ENCODE data around the gene DOCK4.

GRCh38 chr7:112137141-112138101 is 68.8 kb downstream of the DOCK4 start:
- TF ChIP-seq SP1 (IDR thresholded peaks at IDR 0.05) (no peak), ZNF384 (IDR thresholded peaks at IDR 0.05) (no peak), ARNT (IDR thresholded peaks at IDR 0.05) (no peak), HDGF (IDR thresholded peaks at IDR 0.05; ENCODE audit: borderline replicate concordance) (no peak), FOXM1 (IDR thresholded peaks at IDR 0.05; ENCODE audit: borderline replicate concordance) (no peak), LEF1 (IDR thresholded peaks at IDR 0.05; ENCODE audit: borderline replicate concordance) (no peak), TARDBP (IDR thresholded peaks at IDR 0.05) (no peak), FOXA1 (IDR thresholded peaks at IDR 0.05) (no peak)
